IMR-90 (cell line): ENCODE results near the gene ANKRD40. TPM values are rescaled to one million over a fixed set of nuclear protein-coding genes. Genes with fewer than 3 reads are reported as not detected.

ENCODE experiments used
- ATAC-seq: fragments of 200-7000 bp; cut with Tn5 transposase; 2 replicates; pipeline ENCODE4 v1.9.1; 2020; ENCODE audit warnings: low read depth, mild to moderate bottlenecking, moderate library complexity
- BruUV-seq: library from RNA; stranded (reverse); fragments of 400-500 nt; replicated peaks from 2 replicates; lab custom pipeline; 2021; lab: Mats Ljungman, UMichigan
- CTCF ChIA-PET: fragments of 300-600 bp; formaldehyde crosslinking; extraction: SDS; loops from one replicate; lab custom pipeline; 2021; ENCODE audit warnings: antibody characterized with exemption; lab: Yijun Ruan, JAX
- POLR2A ChIA-PET: fragments of 300-600 bp; sonication (Branson Sonifier 250); formaldehyde crosslinking; loops from one replicate; lab custom pipeline; 2022; ENCODE audit warnings: antibody characterized with exemption; ENCODE audit not compliant: unreplicated experiment; lab: Charles Lee
- DNase-seq: peaks from one replicate; pipeline ENCODE4 v3.0.0; 2013
- H2AFZ ChIP-seq: replicated peaks from 2 replicates; pipeline ENCODE3; 2013; ENCODE audit warnings: low read length, mild to moderate bottlenecking; ENCODE audit not compliant: poor library complexity
- H2AK5ac ChIP-seq: 2 replicates; pipeline ENCODE4 v1.6.1; 2013; ENCODE audit warnings: low read depth, low read length, inconsistent platforms
- H2AK9ac ChIP-seq: replicated peaks from 2 replicates; pipeline ENCODE3; 2013; ENCODE audit warnings: mild to moderate bottlenecking, low read depth, low read length, moderate library complexity; ENCODE audit not compliant: poor library complexity
- H2BK120ac ChIP-seq: 2 replicates; pipeline ENCODE4 v1.6.1; 2013; ENCODE audit warnings: low read depth, low read length, inconsistent platforms
- H2BK15ac ChIP-seq: 3 replicates; pipeline ENCODE4 v1.6.1; 2013; ENCODE audit warnings: low read depth, low read length, inconsistent platforms
- H2BK20ac ChIP-seq: 2 replicates; pipeline ENCODE4 v1.6.1; 2013; ENCODE audit warnings: low read depth, mild to moderate bottlenecking, inconsistent platforms, low read length, moderate library complexity
- H2BK5ac ChIP-seq: 2 replicates; pipeline ENCODE4 v1.6.1; 2013; ENCODE audit warnings: mild to moderate bottlenecking, low read depth, low read length, inconsistent platforms; ENCODE audit not compliant: poor library complexity, severe bottlenecking
- H3K14ac ChIP-seq: replicated peaks from 2 replicates; pipeline ENCODE4 v1.6.1; 2013; ENCODE audit warnings: low read depth, low read length, inconsistent platforms
- H3K18ac ChIP-seq: 2 replicates; pipeline ENCODE4 v1.6.1; 2013; ENCODE audit warnings: low read depth, low read length, control low read depth
- H3K23ac ChIP-seq: 2 replicates; pipeline ENCODE4 v1.6.1; 2013; ENCODE audit warnings: low read depth, low read length, inconsistent platforms
- H3K27ac ChIP-seq: 2 replicates; pipeline ENCODE4 v1.5.1; 2013; ENCODE audit warnings: mild to moderate bottlenecking, control low read depth, low read length; ENCODE audit not compliant: insufficient read depth
- H3K27me3 ChIP-seq: 2 replicates; pipeline ENCODE4 v1.6.1; 2013; ENCODE audit warnings: low read length; ENCODE audit not compliant: control insufficient read depth, insufficient read depth
- H3K36me3 ChIP-seq: 2 replicates; pipeline ENCODE4 v1.6.1; 2013; ENCODE audit warnings: low read length, mixed read lengths; ENCODE audit not compliant: control insufficient read depth, insufficient read depth
- H3K4ac ChIP-seq: 2 replicates; pipeline ENCODE4 v1.6.1; 2013; ENCODE audit warnings: low read depth, low read length, inconsistent platforms
- H3K4me1 ChIP-seq: 2 replicates; pipeline ENCODE4 v1.6.1; 2013; ENCODE audit warnings: low read length, mixed read lengths; ENCODE audit not compliant: control insufficient read depth, insufficient read depth
- H3K4me2 ChIP-seq: 2 replicates; pipeline ENCODE4 v1.6.1; 2013; ENCODE audit warnings: low read depth, mild to moderate bottlenecking, control low read depth, low read length, moderate library complexity
- H3K4me3 ChIP-seq: 2 replicates; pipeline ENCODE4 v1.5.1; 2013; ENCODE audit warnings: low read depth, mild to moderate bottlenecking, control low read depth, low read length, moderate library complexity; ENCODE audit not compliant: insufficient read depth
- H3K56ac ChIP-seq: 2 replicates; pipeline ENCODE4 v1.6.1; 2013; ENCODE audit warnings: low read length, inconsistent platforms; ENCODE audit not compliant: insufficient read depth; ENCODE audit errors: extremely low read depth
- H3K79me1 ChIP-seq, 2 experiments: 2 replicates each; pipeline ENCODE4 v1.6.1; 2013; ENCODE audit warnings: low read length in 2 of 2, inconsistent platforms in 1 of 2, low read depth in 1 of 2
- H3K9ac ChIP-seq: 2 replicates; pipeline ENCODE4 v1.6.1; 2013; ENCODE audit warnings: low read depth, low read length, control low read depth
- H3K9me1 ChIP-seq: 2 replicates; pipeline ENCODE4 v1.6.1; 2013; ENCODE audit warnings: low read length, inconsistent platforms; ENCODE audit not compliant: insufficient read depth
- H3K9me3 ChIP-seq: 2 replicates; pipeline ENCODE4 v1.6.1; 2013; ENCODE audit warnings: low read length; ENCODE audit not compliant: control insufficient read depth, insufficient read depth
- H4K20me1 ChIP-seq: 2 replicates; pipeline ENCODE4 v1.6.1; 2013; ENCODE audit warnings: low read length, inconsistent platforms; ENCODE audit not compliant: insufficient read depth
- H4K5ac ChIP-seq: 2 replicates; pipeline ENCODE4 v1.6.1; 2013; ENCODE audit warnings: mild to moderate bottlenecking, low read depth, low read length, control low read depth
- H4K8ac ChIP-seq, 2 experiments: 2 replicates each; pipeline ENCODE4 v1.6.1; 2013; ENCODE audit warnings: low read depth in 2 of 2, low read length in 2 of 2, control low read depth in 1 of 2, inconsistent platforms in 1 of 2
- H4K91ac ChIP-seq: 2 replicates; pipeline ENCODE4 v1.6.1; 2013; ENCODE audit warnings: low read depth, low read length, inconsistent platforms; ENCODE audit not compliant: insufficient read depth
- BHLHE40 ChIP-seq: fragments of 150-350 bp; IDR thresholded peaks from 2 replicates; pipeline ENCODE4 v1.6.1; 2016; ENCODE audit warnings: mild to moderate bottlenecking, low read depth, low read length
- MXI1 ChIP-seq: IDR thresholded peaks from 2 replicates; pipeline ENCODE4 v1.6.1; 2012; ENCODE audit warnings: low read depth, mild to moderate bottlenecking, low read length, moderate library complexity, borderline replicate concordance
- NFE2L2 ChIP-seq: fragments of 150-350 bp; IDR thresholded peaks from 2 replicates; pipeline ENCODE4 v1.6.1; 2016; ENCODE audit warnings: low read depth, mild to moderate bottlenecking, low read length
- RFX5 ChIP-seq: IDR thresholded peaks from 2 replicates; pipeline ENCODE4 v1.8.0; 2012; ENCODE audit warnings: low read depth, mild to moderate bottlenecking, low read length, moderate library complexity
- WGBS, 2 experiments: methylation state at CpG; one replicate each; pipeline versions ENCODE4 v1.1.5 to v1.1.7; 2013; ENCODE audit warnings: missing lambda C conversion rate in 2 of 2; ENCODE audit not compliant: insufficient read length in 1 of 2; ENCODE audit errors: extremely low coverage in 2 of 2; 5-methylcytosine and 5-hydroxymethylcytosine counted together
- dilution Hi-C: fragments of 300-500 bp; cut with HindIII; formaldehyde crosslinking; loops from one replicate; pipeline ENCODE4 v1.14.3; 2018; ENCODE audit warnings: low sequenced_read_pairs; ENCODE audit not compliant: unreplicated experiment
- in situ Hi-C: fragments of 300-500 bp; cut with MboI; formaldehyde crosslinking; loops from 3 replicates; pipeline ENCODE4 v1.14.3; 2019; ENCODE audit warnings: low sequenced_read_pairs, inconsistent platforms, mixed read lengths
- intact Hi-C: fragments of 100-400 bp; cut with micrococcal nuclease; formaldehyde crosslinking; loops from 2 replicates; pipeline ENCODE4 v1.10.0; 2022
- polyA plus RNA-seq, 3 experiments: library from polyadenylated mRNA; depleted of rRNA; stranded (reverse); fragments of >200 nt; gene quantifications; 2 replicates each; pipeline ENCODE4 v1.2.3, GENCODE V29; 2012; ENCODE audit warnings: low replicate concordance in 1 of 3
- total RNA-seq: library from RNA; depleted of rRNA; stranded (reverse); fragments of >200 nt; gene quantifications from 2 replicates; pipeline ENCODE4 v1.2.3, GENCODE V29; 2012
- TF ChIP-seq, protein P1 (sequence below): conservative IDR thresholded peaks from 2 replicates; pipeline ENCODE4 v1.5.1; 2012; ENCODE audit warnings: mild to moderate bottlenecking, low read depth, low read length, improper control_type of control experiment

The ANKRD40 gene
- total and polyA plus RNA-seq, 2 of the 4 experiments (the other 2 are of a cell fraction) = 23.4 to 35.8 TPM

DNA sequence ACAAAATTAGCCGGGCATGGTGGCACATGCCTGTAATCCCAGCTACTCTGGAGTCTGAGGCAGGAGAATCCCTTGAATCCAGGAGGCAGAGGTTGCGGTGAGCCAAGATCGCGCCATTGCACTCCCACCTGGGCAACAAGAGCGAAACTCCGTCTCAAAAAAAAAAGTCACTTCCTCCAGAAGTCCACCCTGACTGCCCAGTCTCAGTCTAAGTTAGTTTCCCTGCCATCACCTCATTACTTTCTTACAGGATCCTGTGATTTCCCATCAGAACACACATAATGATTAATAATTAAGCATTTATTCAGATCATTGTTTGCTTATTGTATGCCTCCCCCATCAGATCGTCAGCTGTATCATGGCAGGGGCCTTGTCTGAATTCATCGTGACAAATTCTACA is 41.4 kb downstream of the ANKRD40 start:
- TF ChIP-seq BHLHE40 (no peak), RFX5 (no peak), MXI1 (no peak), NFE2L2 (no peak)
- TF ChIP-seq, protein P1, sequence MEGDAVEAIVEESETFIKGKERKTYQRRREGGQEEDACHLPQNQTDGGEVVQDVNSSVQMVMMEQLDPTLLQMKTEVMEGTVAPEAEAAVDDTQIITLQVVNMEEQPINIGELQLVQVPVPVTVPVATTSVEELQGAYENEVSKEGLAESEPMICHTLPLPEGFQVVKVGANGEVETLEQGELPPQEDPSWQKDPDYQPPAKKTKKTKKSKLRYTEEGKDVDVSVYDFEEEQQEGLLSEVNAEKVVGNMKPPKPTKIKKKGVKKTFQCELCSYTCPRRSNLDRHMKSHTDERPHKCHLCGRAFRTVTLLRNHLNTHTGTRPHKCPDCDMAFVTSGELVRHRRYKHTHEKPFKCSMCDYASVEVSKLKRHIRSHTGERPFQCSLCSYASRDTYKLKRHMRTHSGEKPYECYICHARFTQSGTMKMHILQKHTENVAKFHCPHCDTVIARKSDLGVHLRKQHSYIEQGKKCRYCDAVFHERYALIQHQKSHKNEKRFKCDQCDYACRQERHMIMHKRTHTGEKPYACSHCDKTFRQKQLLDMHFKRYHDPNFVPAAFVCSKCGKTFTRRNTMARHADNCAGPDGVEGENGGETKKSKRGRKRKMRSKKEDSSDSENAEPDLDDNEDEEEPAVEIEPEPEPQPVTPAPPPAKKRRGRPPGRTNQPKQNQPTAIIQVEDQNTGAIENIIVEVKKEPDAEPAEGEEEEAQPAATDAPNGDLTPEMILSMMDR = no peak
- Histone ChIP-seq H3K4me3 (no peak overlapping the region), H2AK9ac (no peak overlapping the region), H3K9ac (no peak overlapping the region), H3K23ac (no peak overlapping the region), H3K4ac (no peak overlapping the region), H3K79me1 (peaks cover 0 to 15% of the 10 kb centered on the region in 2 experiments; a peak in 2 of 4 replicates), H2BK5ac (no peak overlapping the region), H2AK5ac (peak overlapping the region; percentile 73), H2BK20ac (no peak overlapping the region), H4K20me1 (no peaks in the 10 kb centered on the region), H3K4me1 (peaks cover 25% of the 10 kb centered on the region), H3K27me3 (no peaks in the 10 kb centered on the region), H3K56ac (no peak overlapping the region), H3K9me3 (no peaks in the 10 kb centered on the region), H3K4me2 (no peak overlapping the region), H3K18ac (no peak overlapping the region), H3K27ac (no peak overlapping the region), H4K8ac (no peak overlapping the region), H4K5ac (no peak overlapping the region), H2AFZ (no peak overlapping the region), H3K36me3 (no peaks in the 10 kb centered on the region), H4K91ac (no peak overlapping the region; the same call in 1 of the 2 replicates), H2BK120ac (no peak overlapping the region), H3K9me1 (peaks cover 34% of the 10 kb centered on the region), H2BK15ac (no peak overlapping the region), H3K14ac (no peak overlapping the region)
- intact Hi-C loops = no loop called here
- WGBS, 2 experiments = no CpG with 5 or more reads among the region's 8 CpGs
- in situ Hi-C loops = no loop called here
- ChIA-PET CTCF (no interaction called here), POLR2A (no interaction called here)
- dilution Hi-C loops = no loop called here
- no TSS peak for BruUV-seq
- ATAC-seq (no peak), DNase-seq (no peak)
